HG03039 (cell line): ENCODE measurements around the gene TMBIM6.
"Not testable (repeated sequence)": the region's sequence is repeated elsewhere in the genome, so short reads cannot be mapped to it uniquely, and the experiment has no call there.

Experiments used
- ATAC-seq: cut with Tn5 transposase; IDR thresholded peaks from one replicate; pipeline ENCODE4 v1.9.1; 2021; ENCODE audit warnings: mild to moderate bottlenecking, moderate library complexity; ENCODE audit not compliant: unreplicated experiment

Gene TMBIM6

GRCh38 chr12:49773102-49773501, 31.7 kb downstream of the TMBIM6 start:
- not testable (repeated sequence) for ATAC-seq

- no peak for ATAC-seq
Measured at GRCh38 chr12:49776413-49776812, 35.1 kb downstream of the TMBIM6 start.

- ATAC-seq = no peak
Measured at GRCh38 chr12:49776858-49777257, 35.5 kb downstream of the TMBIM6 start.

- no peak for ATAC-seq
Measured at GRCh38 chr12:49777341-49777740, 36.0 kb downstream of the TMBIM6 start.

GRCh38 chr12:49777800-49778748, 36.7 kb downstream of the TMBIM6 start:
- ATAC-seq = no peak

- no peak for ATAC-seq
Measured at GRCh38 chr12:49779581-49779980, 38.2 kb downstream of the TMBIM6 start.

GRCh38 chr12:49780914-49781313, 39.6 kb downstream of the TMBIM6 start:
- not testable (repeated sequence) for ATAC-seq

GRCh38 chr12:49783917-49784676, 42.7 kb downstream of the TMBIM6 start:
- ATAC-seq = no peak

GRCh38 chr12:49784756-49785409, 43.5 kb downstream of the TMBIM6 start:
- no peak for ATAC-seq

- no peak for ATAC-seq
Measured at GRCh38 chr12:49787672-49788071, 46.3 kb downstream of the TMBIM6 start.

GRCh38 chr12:49789992-49790391, 48.6 kb downstream of the TMBIM6 start:
- ATAC-seq = no peak

- no peak for ATAC-seq
Measured at GRCh38 chr12:49790741-49791555, 49.6 kb downstream of the TMBIM6 start.

- ATAC-seq = no peak
Measured at GRCh38 chr12:49791700-49792099, 50.3 kb downstream of the TMBIM6 start.

- ATAC-seq = no peak
Measured at GRCh38 chr12:49792181-49792970, 51.0 kb downstream of the TMBIM6 start.

- no peak for ATAC-seq
Measured at GRCh38 chr12:49792976-49793580, 51.7 kb downstream of the TMBIM6 start.

- ATAC-seq = no peak
Measured at GRCh38 chr12:49793620-49794019, 52.3 kb downstream of the TMBIM6 start.

- no peak for ATAC-seq
Measured at GRCh38 chr12:49794021-49794420, 52.7 kb downstream of the TMBIM6 start.

- no peak for ATAC-seq
Measured at GRCh38 chr12:49794811-49795653, 53.7 kb downstream of the TMBIM6 start.
